GM21515 (cell line): ENCODE results near the gene ARHGEF16.

Experiments
- ATAC-seq: cut with Tn5 transposase; IDR thresholded peaks from one replicate; pipeline ENCODE4 v1.9.1; 2021; ENCODE audit not compliant: unreplicated experiment

Gene ARHGEF16

GRCh38 chr1:3453891-3454810, at the start of gene ARHGEF16:
TSS of gene ARHGEF16 (plus strand) at chr1:3454665. CDS start at chr1:3463085, 8,420 bp downstream.
- no peak for ATAC-seq

- ATAC-seq = no peak
Observed at GRCh38 chr1:3404801-3405200, 49.7 kb upstream of the ARHGEF16 start.

GRCh38 chr1:3405491-3405890, 49.0 kb upstream of the ARHGEF16 start:
- ATAC-seq = no peak

GRCh38 chr1:3405974-3406867, 48.2 kb upstream of the ARHGEF16 start:
- ATAC-seq = no peak

- no peak for ATAC-seq
Observed at GRCh38 chr1:3407021-3407420, 47.4 kb upstream of the ARHGEF16 start.

- ATAC-seq = no peak
Observed at GRCh38 chr1:3408751-3409266, 45.7 kb upstream of the ARHGEF16 start.

GRCh38 chr1:3409366-3410141, 44.9 kb upstream of the ARHGEF16 start:
- no peak for ATAC-seq

GRCh38 chr1:3410142-3410925, 44.1 kb upstream of the ARHGEF16 start:
- ATAC-seq = no peak

- ATAC-seq = no peak
Observed at GRCh38 chr1:3411806-3412205, 42.7 kb upstream of the ARHGEF16 start.

- no peak for ATAC-seq
Observed at GRCh38 chr1:3412376-3412775, 42.1 kb upstream of the ARHGEF16 start.

GRCh38 chr1:3413975-3414710, 40.3 kb upstream of the ARHGEF16 start:
- no peak for ATAC-seq

GRCh38 chr1:3415260-3416090, 39.0 kb upstream of the ARHGEF16 start:
- ATAC-seq = no peak

GRCh38 chr1:3417082-3417739, 37.3 kb upstream of the ARHGEF16 start:
- no peak for ATAC-seq

- ATAC-seq = no peak
Observed at GRCh38 chr1:3417934-3418333, 36.5 kb upstream of the ARHGEF16 start.

GRCh38 chr1:3418600-3418999, 35.9 kb upstream of the ARHGEF16 start:
- ATAC-seq = no peak

- no peak for ATAC-seq
Observed at GRCh38 chr1:3419415-3420204, 34.9 kb upstream of the ARHGEF16 start.
